Measurements from ENCODE around the gene ZBTB7A.
"Not testable (repeated sequence)": the region's sequence is repeated elsewhere in the genome, so short reads cannot be mapped to it uniquely, and the experiment has no call there.

ZBTB7A gene

GRCh38 chr19:4016486-4016885 lies 50.2 kb downstream of the ZBTB7A start:
- no peak for DNase-seq (ENCODE audit: low read depth)

DNA sequence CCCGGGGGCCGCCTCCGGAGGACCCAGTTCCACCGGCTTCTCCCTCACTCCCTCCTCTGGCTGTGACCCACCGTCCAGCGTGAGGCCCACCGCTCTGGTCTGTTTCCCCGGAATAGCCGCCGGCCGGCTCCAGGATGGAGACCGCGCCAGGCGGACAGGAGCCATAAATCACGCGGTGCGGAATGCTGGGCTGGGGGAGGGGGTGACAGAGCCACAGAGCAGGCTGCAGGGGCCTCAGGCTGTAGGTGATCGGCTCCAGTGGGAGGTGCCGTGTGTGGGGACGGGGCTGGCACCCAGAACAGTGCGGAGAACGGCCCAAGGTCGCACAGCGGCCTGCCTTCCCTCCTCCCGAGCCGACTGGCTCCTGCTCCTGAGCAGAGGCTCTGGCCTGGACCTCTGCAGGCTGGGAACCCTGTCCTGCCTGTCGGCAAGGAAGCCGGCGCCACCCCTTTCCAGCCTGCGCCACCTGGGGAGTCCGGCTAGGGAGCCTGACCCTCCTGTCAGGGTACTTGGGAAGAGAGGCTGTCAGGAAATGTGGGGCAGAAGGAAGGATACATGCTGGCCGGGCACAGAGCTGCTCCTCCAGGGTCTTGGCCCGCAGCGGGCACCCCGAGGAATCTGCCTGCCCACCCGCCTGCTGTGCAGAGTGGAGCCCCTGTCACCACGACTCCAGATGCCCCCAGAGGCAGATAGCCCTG lies 50.8 kb downstream of the ZBTB7A start:
- DNase-seq (ENCODE audit: low read depth): no peak

GRCh38 chr19:4014541-4015491 lies 51.9 kb downstream of the ZBTB7A start:
- no peak for DNase-seq (ENCODE audit: low read depth)

GRCh38 chr19:4013886-4014540 lies 52.7 kb downstream of the ZBTB7A start:
- DNase-seq (ENCODE audit: low read depth): no peak

GRCh38 chr19:4012975-4013634 lies 53.6 kb downstream of the ZBTB7A start:
- DNase-seq (ENCODE audit: low read depth): no peak

- DNase-seq (ENCODE audit: low read depth): no peak
Measured at GRCh38 chr19:4012092-4012974, 54.4 kb downstream of the ZBTB7A start.

- not testable (repeated sequence) for DNase-seq (ENCODE audit: low read depth)
Measured at GRCh38 chr19:4011430-4011829, 55.3 kb downstream of the ZBTB7A start.

DNA sequence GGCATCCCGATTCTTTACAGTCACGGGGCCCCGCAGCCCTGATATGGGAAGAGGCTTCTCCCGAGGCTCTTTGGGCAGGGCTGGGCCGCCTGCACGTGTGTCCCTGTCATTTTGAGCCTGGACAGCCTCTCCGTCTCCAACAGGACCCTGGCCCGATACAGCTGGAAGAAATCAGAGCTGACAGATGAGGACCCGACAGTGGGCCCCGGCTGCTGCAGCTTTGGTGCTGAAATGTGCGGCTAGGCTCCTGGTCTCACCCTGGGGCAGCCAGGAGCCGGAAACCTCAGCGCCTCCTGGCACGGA lies 55.9 kb downstream of the ZBTB7A start:
- no peak for DNase-seq (ENCODE audit: low read depth)

DNA sequence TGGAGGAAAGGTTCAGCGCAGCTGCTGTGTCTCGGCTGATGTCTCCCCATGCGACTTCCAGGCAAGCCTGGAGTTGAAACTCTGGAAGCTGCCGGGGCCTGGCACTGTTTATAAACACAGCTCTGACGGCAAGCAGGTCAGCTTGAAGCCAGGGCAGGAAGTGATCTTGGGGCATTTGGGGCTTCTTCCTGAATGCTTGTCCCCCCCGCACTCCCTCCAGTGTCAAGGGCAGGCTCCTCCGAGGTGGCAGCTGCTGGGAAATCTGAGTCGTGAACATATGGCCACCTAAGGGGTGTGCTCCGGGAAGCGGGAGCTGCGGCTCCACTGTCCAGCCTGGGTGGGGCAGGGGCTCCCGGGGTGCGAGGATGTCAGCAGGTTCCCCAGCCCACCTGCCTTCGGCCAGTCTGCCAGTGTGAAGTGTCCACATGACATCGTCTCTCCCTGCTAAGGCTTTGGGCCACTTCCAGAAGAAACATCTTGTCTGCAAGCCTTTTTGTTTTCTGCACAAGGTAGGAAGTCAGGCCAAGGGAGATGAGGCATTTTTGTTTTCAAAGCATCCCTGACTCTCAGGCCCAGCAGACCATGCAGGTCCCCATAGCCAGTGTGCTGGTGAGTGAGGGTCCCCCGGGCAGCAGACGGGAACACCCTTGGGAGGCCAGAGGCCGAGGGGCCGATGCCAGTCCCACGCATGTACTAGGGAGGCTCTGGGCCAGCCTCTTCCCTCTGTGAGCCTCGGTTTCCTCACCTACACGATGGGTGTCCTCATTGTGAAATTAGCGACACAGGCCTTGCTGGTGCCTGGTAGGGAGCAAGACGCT lies 56.5 kb downstream of the ZBTB7A start:
- DNase-seq (ENCODE audit: low read depth): no peak

DNA sequence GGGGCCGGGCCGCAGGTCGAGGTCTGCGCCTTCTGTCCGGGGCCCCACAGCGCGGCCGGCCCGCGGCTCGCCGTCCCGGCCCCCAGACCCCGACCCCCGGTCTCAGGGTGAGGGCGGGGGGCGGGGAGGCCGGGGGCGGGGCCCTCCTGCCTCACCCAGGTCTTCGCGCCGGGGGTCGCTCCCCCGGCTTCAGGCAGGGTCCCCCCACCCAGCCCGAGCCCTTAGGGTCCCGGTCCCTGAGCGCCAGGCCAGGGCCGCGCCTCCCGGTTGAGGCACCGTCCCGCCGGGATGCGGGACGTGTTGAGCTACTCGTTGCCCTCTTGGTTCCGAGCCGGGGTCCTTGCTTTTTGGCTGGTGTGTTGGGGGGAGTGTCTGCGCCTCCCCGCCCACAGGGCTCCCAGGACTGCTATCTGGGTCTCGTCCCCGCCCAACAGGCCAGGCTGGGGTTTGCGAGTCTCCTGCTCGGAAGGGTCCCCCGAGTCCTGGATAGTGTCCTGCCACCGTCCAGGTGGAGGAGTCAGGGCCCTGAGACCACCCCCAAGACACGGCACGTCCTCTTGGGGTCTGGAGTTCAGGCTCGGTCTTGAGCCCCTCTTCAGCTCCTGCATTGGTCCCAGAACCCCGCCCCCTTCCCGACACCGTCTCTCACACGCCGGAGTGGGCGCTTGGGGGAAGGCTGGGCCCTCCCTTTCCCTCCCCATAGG lies 58.7 kb downstream of the ZBTB7A start:
- DNase-seq (ENCODE audit: low read depth): no peak

DNA sequence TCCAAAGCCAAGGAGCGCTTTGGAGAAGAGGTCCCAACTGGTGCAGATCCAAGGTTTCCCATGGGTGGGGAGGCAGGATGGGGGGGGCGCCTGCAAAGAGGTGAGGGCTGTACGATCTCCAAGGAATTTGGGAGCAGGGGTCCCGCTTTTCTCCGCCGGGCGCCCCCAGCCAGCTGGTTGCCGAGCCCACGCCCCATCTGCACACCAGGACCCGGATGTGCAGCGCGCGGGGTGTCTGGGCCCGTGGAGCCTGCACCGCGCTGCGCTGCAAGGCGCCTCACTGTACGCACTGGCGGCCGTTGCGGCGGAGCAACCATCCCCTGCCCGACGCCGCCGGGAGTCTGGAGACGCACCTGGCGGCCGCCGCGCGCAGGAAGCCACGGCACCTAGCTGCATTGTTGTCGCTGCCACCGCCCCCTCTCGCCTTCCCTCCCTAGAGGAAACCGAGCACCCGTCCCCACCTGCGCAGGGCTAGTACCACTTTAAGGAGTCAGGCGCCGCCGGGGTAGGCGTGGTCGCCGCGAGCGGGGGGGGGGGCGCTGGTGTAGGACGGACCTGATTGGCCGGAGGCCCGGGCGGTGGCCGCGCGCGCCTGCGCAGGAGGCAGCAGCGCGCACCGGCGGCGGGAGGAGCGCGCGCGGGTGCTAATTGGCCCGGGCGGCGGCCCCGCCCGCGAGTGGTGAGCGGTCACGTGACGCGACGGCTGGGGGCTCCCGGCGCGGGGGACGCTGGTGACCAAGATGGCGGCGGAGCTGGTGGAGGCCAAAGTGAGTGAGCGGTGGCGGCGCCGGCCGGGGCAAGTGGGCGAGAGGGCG lies 59.5 kb downstream of the ZBTB7A start, which contains the start of gene PIAS4:
PIAS4 (plus strand) TSS at position 716 of the 815 bp plus-strand sequence; CDS start at position 741, 25 bp downstream.
- peak; percentile 92 for DNase-seq (ENCODE audit: low read depth)

GRCh38 chr19:4005436-4005835 lies 61.3 kb downstream of the ZBTB7A start:
- DNase-seq (ENCODE audit: low read depth): not testable (repeated sequence)

DNA sequence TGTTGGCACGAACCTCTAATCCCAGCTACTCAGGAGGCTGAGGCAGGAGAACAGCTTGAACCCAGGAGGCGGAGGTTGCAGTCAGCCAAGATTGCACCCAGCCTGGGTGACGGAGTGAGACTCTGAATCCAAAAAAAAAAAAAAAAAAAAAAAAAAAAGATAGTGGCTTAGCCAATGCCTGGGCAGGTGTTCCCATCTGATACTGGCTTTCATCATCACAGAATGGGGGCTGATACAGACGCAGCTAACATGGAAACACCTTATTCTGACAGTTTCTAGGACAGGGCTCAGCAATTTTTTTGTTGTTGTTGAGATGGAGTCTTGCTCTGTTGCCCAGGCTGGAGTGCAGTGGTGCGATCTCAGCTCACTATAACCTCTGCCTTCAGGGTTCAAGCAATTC lies 65.9 kb downstream of the ZBTB7A start:
- not testable (repeated sequence) for DNase-seq (ENCODE audit: low read depth)

DNA sequence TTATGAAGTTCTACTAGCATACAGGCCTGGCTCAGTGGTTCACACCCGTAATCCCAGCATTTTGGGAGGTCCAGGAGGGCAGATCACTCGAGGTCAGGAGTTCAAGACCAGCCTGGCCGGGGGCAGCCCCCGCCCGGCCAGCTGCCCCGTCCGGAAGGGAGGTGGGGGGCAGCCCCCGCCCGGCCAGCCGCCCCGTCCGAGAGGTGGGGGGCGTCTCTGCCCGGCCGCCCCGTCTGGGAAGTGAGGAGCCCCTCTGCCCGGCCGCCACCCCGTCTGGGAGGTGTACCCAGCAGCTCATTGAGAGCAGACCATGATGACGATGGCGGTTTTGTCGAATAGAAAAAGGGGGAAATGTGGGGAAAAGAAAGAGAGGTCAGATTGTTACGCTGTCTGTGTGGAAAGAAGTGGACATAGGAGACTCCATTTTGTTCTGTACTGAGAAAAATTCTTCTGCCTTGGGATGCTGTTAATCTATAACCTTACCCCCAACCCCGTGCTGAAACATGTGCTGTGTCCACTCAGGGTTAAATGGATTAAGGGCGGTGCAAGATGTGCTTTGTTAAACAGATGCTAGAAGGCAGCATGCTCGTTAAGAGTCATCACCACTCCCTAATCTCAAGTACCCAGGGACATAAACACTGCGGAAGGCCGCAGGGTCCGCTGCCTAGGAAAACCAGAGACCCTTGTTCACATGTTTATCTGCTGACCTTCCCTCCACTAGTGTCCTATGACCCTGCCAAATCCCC lies 67.9 kb downstream of the ZBTB7A start:
- DNase-seq (ENCODE audit: low read depth): not testable (repeated sequence)

- DNase-seq (ENCODE audit: low read depth): no peak
Measured at GRCh38 chr19:3995607-3996006, 71.1 kb downstream of the ZBTB7A start.

Data from T follicular helper cell (primary cell).